ENCODE measurements around the gene PAFAH1B1.

DNA sequence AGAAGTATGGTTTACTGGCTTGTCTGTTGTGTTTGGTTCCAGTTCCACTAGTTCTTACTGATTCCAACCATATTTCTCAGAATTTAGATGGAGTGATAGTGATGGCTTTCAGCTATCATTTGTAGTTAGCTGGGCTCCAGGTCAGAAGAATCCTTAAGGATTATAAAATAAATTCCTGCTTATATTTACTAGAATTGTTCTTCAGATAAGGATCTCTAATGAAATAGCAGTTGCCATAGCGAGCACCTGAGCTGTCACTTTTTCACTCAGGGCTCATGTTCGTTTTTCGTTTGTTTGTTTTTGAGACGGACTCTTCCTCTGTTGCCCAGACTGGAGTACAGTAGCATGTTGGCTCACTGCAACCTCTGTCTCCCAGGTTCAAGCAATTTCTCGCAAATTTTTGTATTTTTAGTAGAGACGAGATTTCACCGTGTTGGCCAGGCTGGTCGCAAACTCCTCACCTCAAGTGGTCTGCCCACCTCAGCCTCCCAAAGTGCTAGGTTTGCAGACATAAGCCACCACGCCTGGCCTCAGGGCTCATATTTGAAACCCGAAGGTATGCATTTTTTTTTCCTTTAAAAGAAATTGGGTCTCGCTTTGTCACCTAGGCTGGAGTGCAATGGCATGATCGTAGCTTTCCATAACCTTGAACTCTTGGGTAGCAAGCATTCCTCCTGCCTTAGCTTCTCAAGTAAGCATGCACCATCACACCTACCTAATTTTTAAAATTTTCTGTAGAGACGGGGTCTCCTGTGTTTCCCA is 42.9 kb downstream of the PAFAH1B1 start:
- no peak for TF ChIP-seq EZH2phosphoT487 (IDR thresholded peaks at IDR 0.05; ENCODE audit: borderline replicate concordance, low read length)
- TF ChIP-seq, protein P1, sequence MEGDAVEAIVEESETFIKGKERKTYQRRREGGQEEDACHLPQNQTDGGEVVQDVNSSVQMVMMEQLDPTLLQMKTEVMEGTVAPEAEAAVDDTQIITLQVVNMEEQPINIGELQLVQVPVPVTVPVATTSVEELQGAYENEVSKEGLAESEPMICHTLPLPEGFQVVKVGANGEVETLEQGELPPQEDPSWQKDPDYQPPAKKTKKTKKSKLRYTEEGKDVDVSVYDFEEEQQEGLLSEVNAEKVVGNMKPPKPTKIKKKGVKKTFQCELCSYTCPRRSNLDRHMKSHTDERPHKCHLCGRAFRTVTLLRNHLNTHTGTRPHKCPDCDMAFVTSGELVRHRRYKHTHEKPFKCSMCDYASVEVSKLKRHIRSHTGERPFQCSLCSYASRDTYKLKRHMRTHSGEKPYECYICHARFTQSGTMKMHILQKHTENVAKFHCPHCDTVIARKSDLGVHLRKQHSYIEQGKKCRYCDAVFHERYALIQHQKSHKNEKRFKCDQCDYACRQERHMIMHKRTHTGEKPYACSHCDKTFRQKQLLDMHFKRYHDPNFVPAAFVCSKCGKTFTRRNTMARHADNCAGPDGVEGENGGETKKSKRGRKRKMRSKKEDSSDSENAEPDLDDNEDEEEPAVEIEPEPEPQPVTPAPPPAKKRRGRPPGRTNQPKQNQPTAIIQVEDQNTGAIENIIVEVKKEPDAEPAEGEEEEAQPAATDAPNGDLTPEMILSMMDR (IDR thresholded peaks at IDR 0.05; ENCODE audit: low read depth, low read length, poor library complexity, severe bottlenecking) = no peak

Data from DOHH2 (cell line).